Measurements from ENCODE around the gene GSX1. TPM values are rescaled to one million over a fixed set of nuclear protein-coding genes. Genes with fewer than 3 reads are reported as not detected.

GSX1 gene
- total and polyA plus RNA-seq, 2 donors (not counting 3 experiments of a cell fraction or from before 2014, with no cell fraction given), result not detected

GRCh38 chr13:27789153-27789494 lies 3.2 kb upstream of the GSX1 start:
- Histone ChIP-seq H3K27ac (ENCODE audit: insufficient read depth, low read depth, low read length) (no peak overlapping the region), H3K79me2 (ENCODE audit: control insufficient read depth, insufficient read depth, low read length) (no peaks in the 10 kb centered on the region), H2AFZ (ENCODE audit: low read depth, low read length) (no peak overlapping the region), H3K4me1 (ENCODE audit: control insufficient read depth, extremely low read depth, insufficient read depth, low read length) (no peaks in the 10 kb centered on the region), H3K9ac (replicated peaks; ENCODE audit: extremely low read depth, insufficient read depth, low read length) (no peak overlapping the region), H4K20me1 (replicated peaks; ENCODE audit: control insufficient read depth, extremely low read depth, insufficient read depth, low read length) (no peaks in the 10 kb centered on the region), H3K27me3 (ENCODE audit: control insufficient read depth in 2 of 2, insufficient read depth in 2 of 2, low read length in 2 of 2) (peaks cover 53 to 61% of the 10 kb centered on the region in 2 experiments), H3K4me2 (ENCODE audit: insufficient read depth, low read length) (no peak overlapping the region), H3K9me3 (replicated peaks; ENCODE audit: control insufficient read depth, insufficient read depth, low read length) (no peaks in the 10 kb centered on the region), H3K9me1 (replicated peaks; ENCODE audit: control insufficient read depth, extremely low read depth, insufficient read depth, low read length) (no peaks in the 10 kb centered on the region), H3K4me3 (replicated peaks in 1 of 3; ENCODE audit: insufficient read depth in 1 of 3, low read depth in 1 of 3, low read length in 3 of 3) (no peak overlapping the region), H3K36me3 (ENCODE audit: control insufficient read depth in 2 of 2, extremely low read depth in 1 of 2, insufficient read depth in 2 of 2, low read length in 2 of 2) (no peaks in the 10 kb centered on the region)
- dilution Hi-C loops (cut with MboI; ENCODE audit: extremely low pct_ligation_motif_present, low sequenced_read_pairs), result no loop called here
- ChIA-PET POLR2A (no interaction called here), CTCF (interaction anchor here (1.4 kb wide), 1 partner anchor 18 kb away, joined by 4 read pairs; no protein-coding TSS in a partner anchor)
- no peak for TF ChIP-seq MAX (IDR thresholded peaks at IDR 0.05; ENCODE audit: insufficient read depth, insufficient read length)
- TF ChIP-seq MYC (IDR thresholded peaks at IDR 0.05; ENCODE audit: low read depth, low read length), result no peak
- TF ChIP-seq POLR2AphosphoS5 (IDR thresholded peaks at IDR 0.05; ENCODE audit: insufficient read depth, low read depth, low read length), result no peak
- no peak for TF ChIP-seq GATA2 (IDR thresholded peaks at IDR 0.05; ENCODE audit: insufficient read depth, insufficient read length, low read depth, low read length)
- no peak for TF ChIP-seq POLR2A (IDR thresholded peaks at IDR 0.05; ENCODE audit: low read depth, low read length)
- no peak for TF ChIP-seq JUN (IDR thresholded peaks at IDR 0.05; ENCODE audit: borderline replicate concordance, insufficient read depth, insufficient read length, low read depth)
- no peak for TF ChIP-seq CTCF (IDR thresholded peaks at IDR 0.05; ENCODE audit: extremely low read depth in 1 of 2, insufficient read depth in 1 of 2, low read depth in 1 of 2, low read length in 2 of 2)
- no peak for TF ChIP-seq FOS (IDR thresholded peaks at IDR 0.05; ENCODE audit: borderline replicate concordance, insufficient read depth, low read length)
- no peak for TF ChIP-seq EZH2 (IDR thresholded peaks at IDR 0.05; ENCODE audit: borderline replicate concordance, low read depth, low read length, severe bottlenecking)
- intact Hi-C loops (cut with micrococcal nuclease), result no loop called here
- BruUV-seq (replicated peaks), result no TSS peak
- FAIRE-seq, result no peak
- no peak for DNase-seq (ENCODE audit: low read depth, low spot score)

Measured in endothelial cell of umbilical vein (primary cell).